Dermis blood vessel endothelial cell (primary cell): ENCODE results near the gene AKAIN1. TPM values are rescaled to one million over a fixed set of nuclear protein-coding genes. Genes with fewer than 3 reads are reported as not detected.

Experiments
- DNase-seq: peaks from one replicate; pipeline ENCODE4 v3.0.0; 2010
- total RNA-seq: library from RNA; depleted of rRNA; stranded (reverse); fragments of >200 nt; gene quantifications from 2 replicates; pipeline ENCODE4 v1.2.3, GENCODE V29; 2014

The AKAIN1 gene
- total RNA-seq, 1 donor from 2014 or later = not detected

DNA sequence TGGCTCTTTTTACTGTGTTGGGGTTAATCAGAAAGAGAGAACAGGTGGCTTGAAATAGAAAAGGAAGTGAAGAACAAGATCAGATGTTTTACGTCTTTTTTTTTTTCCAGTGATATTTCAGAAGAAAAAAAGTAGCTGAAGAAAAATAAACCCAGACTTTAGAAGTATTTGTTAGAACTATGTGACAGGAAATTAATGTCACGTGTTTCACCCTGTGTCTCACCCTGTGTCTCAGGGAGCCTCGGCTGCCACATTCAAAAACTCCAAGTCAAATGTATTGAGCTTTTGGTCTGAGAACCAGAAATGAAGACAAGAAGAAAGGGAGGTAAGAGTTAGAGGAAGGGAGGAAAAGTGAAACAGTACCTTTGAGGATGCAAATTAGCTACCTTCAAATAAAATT is 38.0 kb downstream of the AKAIN1 start:
- DNase-seq = no peak

DNA sequence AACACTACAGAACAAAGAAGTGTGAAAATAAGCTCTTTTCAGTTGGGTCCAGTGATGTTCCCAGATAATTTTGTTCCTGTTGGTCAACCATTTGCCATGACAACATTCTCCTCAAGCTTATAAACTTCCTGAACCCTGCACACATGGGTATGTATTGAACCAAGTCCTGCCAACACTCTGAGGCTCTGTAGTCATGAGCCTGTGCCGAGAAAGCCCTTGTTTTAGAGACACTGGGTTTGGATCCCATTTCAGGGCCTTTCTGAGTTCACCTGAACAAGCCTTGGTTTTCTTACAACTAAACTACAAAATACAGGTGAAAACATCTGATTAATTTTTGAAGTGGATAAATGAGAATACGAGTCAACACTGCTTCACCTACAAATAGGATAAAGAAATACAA is 38.5 kb downstream of the AKAIN1 start:
- DNase-seq = no peak

DNA sequence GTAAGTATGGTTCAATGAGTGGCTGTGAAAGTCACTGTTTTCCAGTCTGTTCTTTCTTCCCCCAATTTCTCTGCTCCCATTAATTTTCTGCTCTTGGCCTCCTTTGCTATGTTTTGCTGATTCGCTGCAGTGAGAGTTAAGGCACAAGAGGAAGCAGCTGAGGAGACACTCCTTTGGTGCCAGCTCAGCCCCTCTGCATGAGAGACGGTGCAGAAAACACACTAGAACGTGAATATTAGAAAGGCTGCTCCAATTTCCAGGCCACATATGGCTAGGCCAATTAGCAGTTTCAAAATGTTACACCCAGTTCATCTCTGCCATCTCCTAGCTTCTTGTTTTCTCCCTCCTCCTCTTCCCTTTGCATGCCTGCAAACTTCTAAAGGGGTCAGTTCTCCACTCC is 38.9 kb downstream of the AKAIN1 start:
- no peak for DNase-seq

DNA sequence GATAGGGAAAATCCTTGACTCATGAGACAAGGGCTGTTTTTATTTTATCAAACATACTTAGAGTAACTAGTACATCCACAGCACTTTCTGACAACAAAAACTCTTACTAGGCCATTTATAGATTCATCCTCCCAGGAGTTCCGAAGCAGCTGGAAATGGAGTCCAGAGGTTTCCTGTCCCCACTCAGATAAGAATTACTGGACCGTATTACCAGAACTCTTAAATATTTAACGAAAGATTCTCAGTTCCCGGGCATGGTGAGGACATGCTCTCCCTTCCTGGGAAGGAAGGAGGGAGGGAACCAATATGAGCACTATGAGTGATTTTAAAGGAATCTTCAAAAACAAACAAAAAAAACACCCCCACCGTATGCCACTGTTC is 41.2 kb downstream of the AKAIN1 start:
- DNase-seq = no peak

DNA sequence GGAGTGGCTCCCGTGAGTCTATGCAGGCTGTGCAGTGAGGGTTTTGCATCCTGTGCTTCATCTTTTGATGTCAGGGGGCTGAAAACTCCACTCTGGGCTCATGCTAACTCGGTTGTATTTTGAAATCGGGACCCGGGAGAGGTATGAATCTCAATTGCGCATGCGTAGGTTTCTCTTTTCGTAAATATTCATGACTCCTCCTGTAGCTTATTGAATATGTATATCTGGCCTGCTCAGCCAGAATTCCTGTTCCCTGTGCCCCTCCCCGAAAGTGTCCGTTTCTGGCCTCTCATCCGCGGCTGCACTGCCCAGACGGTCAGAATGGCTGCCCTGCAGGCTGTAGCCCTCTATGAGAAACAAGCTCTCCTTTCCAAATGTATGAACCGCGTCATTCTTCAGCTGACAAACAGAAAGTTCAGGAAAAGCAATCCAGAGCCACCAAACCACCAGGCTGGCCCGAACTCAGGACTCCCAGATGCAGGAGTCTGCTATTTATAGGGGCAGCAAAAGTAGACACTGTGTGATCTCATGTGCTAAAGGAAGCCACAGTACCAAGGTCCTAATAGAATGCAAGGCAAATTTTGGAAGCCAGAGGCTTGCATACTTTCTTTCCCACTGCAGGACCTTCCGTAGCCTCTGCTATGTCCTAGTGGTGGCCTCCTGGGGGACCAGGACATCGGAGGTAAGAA is 41.7 kb downstream of the AKAIN1 start:
- no peak for DNase-seq

DNA sequence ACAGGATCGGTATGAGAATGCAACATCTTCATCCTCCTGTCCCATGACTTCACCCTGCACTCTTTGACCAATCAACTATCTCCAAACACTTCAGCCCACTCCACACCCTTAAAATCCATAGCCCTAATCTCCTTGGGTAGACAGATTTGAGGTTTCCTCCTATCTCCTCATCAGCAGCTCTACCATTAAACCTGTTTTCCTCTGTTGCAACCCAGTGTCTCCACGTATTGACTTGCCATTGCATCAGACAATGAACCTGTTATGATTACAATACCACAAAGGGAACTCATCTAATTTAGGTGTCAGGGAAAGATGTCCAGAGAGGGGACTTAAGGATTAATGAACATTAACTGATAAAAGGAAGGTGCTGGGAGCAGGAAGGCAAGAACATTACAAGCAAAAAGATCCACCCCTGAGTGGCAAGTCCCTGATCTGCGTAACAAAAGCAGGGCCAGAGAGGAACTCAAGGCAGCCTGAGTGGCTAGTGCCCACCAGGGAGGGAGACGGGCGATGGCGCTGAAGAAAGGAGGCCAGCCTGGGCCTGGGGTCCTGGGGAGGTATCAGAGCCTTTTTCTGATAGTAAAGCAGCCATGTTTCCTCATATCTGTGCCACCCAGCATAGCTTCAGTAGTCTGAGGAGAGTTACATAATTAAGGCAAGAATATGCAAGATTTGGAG is 44.6 kb downstream of the AKAIN1 start:
- no peak for DNase-seq

DNA sequence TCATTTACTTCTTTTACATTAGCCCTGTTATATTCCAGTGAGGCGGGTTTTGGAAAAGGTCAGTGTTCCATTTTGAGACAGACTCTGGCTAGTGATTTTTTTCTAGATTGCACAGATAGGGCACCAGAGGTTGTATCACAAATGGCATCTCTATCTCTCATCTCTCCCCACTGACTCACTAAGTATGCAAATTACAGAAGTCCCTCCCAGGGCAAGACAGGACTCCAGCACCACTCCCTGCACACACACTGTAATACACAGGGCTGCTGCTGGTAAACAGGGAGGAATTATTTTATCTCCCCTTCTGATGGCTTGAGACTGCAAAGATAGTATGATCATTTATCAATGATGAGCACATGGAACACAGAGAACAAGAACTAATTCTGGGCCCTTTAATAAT is 46.2 kb downstream of the AKAIN1 start:
- no peak for DNase-seq

DNA sequence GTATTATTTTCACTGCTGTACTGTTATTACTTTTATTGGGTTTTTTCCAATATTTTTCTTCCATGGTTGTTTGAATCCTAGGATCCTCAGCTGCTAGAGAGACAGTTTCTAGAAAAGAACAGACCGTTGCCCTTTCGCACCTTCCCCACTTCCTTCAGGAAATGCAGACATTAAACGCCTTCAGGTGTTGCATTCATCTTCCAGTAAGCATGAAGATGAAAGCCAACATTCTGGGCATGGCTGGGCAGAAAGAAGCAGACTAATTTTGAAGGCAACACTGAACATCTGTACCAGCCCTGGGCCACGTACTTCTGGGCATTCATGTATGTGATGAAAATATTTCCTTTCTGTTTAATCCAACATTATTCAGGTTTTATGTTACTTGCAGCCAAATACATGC is 51.0 kb downstream of the AKAIN1 start:
- no peak for DNase-seq

DNA sequence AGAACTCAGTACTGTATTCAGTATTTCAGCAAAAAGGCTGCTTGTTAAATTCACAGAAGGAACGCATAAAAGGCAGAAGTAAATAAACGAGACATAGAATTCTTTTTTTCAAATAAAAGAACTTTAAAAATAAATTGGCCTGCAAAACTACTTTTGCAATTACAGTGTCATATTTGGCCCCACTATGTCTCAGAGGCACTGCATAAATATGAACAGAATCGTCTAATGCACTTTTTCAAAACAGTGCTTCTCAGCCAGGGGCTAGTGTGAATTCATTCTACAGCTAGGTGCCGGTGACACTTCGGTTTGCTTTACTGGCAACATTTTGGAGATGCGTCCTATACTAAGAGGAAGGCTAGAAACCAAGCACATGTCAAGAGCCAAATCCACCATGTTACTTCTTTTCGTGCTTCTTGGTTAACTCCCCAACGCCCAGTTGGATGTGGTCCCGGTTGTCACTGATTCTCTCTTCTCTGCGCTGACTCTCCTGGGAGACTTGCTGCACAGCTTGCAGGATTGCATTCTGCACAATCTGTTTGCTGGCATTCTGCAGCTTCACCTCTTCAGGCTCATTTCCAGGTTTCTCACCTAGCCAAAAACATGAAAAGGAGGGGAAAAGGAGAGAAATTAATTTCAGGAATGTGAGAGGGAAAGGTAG is 51.8 kb downstream of the AKAIN1 start:
- no peak for DNase-seq

DNA sequence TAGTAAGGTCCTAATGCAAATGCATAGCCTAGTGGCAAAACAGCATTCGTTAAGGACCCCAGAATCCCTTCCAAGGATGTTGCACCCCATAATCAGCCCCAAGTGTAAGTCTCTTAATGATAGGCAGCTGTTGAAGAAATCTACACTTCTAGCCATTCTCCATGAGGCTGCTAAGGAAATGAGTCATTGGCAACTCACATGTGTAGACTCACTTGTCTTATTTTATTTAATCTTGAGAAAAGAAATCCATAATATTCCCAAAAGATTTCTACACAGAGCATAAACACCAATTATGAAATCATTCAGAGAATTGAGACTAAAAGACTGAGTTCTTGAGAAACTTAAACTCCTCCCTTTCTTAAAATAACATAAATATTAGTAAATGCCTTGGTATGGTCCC is 52.4 kb downstream of the AKAIN1 start:
- no peak for DNase-seq

DNA sequence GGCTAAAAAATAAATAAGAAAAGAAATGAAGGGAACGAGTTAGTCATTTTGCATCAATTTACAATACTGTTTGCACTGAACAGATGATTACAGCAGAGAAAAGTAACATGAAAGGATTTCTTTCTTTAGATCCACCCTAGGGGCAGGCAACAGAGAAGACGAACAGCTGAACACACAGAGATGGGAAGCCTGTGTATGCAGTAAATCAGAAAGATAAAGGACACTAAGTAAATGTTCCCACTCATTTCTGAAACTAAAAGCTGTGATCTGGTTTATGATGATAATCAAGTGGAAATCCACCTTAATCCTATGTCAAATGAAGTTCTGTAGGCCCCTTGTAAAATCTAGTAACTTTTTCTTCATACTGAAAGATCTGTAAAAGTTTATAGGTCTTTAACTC is 54.2 kb downstream of the AKAIN1 start:
- no peak for DNase-seq

DNA sequence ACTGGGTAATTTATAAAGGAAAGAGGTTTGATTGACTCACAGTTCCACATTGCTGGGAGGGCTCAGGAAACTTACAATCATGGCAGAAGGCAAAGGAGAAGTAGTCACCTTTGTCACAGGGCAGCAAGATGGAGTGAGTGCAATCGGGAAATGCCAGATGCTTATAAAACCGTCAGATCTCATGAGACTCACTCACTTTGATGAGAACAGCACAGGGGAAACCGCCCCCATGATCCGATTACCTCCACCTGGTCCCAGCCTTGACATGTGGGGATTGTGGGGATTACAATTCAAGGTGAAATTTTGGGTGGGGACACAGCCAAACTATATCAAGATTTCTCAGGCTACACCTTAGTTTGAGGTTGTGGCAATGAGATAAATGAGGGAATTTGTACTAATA is 54.9 kb downstream of the AKAIN1 start:
- no peak for DNase-seq

DNA sequence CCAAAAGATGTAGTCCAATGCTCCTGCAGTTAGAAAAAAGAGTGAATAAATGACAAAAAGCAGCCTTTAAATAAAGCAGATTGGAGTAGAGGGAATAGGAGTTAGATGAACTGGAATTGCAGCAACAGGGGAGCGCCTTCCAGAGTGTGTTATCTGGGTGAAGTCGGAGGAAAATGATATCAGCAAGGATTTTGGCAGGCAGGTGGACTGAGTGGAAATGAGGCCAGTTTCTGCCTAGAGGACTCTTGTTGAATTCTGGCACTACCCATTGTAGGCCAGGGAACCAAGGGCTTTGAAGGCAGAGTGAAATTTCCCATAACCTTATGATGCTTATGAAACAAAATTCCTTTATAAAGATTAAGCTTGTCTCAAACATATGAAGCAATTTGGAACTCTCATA is 59.8 kb downstream of the AKAIN1 start:
- DNase-seq = no peak

DNA sequence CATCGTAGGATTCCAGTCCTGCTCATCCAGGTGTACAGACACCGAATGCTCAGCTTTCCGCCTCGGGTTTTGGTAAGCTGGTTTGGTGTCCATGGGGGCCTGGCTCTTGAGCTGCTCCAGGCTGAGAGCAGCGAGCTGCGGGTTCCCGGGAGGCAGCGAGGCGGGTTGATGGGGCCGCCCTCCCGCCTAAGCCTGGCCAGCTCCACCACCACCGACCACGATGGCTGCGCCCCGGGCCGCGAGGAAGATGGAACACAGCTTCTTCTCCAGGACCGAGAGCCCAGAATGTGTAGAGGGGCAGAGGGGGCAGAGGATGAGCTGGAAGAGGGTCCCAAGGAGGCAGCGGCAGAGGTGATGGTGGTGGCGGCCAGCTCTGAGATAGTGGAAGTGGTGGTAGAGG is 64.1 kb downstream of the AKAIN1 start:
- DNase-seq = no peak

DNA sequence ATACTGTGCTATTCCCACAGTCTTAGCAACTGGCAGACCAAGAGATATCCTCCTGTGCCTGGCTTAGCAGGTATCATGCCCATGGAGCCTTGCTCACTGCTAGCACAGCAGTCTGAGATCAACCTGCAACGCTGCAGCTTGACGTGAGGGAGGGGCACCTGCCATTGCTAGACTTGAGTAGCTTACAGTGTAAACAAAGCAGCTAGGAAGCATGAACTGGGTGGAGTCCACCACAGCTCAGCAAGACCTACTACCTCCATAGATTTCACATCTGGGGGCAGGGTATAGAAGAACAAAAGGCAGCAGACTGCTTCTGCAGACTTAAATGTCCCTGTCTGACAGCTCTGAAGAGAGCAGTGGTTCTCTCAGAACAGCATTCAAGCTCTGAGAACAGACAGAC is 74.8 kb downstream of the AKAIN1 start:
- no peak for DNase-seq

DNA sequence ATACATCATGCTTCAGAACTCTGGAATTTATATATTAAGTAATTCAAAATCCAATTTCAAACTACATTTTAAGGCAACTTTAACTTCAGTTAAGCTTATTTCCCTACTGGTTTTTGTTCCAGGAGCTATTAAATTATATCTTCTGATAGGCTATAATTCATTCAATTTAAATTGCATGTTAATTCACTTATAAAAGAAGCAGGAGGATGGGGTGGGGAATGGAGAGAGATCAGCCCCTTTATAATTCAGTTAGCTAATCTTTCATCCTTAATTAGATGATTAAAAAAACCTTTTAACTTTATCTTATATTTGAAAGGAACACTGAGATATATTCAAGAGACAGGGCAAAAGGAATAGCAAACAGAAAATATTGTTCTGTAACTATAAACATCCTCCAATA is 86.8 kb downstream of the AKAIN1 start:
- DNase-seq = no peak

DNA sequence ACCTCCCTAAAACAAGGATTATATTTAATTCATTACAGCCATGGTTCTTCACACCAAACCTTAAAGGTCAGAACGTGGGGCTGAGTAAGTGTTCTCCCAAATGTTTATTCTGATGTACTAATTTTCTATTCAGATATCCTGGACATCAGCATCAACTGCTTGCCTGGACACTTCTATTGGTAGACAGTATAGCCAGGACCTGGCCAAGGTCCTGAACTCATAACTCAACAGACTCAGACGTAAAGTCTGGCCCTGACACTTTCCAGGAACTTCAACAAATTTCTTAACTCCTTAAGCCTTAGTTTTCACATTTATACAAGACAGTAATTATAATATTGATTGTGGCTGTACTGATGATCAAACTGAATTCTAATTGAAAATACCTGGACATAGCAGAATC is 89.1 kb downstream of the AKAIN1 start:
- DNase-seq = no peak

DNA sequence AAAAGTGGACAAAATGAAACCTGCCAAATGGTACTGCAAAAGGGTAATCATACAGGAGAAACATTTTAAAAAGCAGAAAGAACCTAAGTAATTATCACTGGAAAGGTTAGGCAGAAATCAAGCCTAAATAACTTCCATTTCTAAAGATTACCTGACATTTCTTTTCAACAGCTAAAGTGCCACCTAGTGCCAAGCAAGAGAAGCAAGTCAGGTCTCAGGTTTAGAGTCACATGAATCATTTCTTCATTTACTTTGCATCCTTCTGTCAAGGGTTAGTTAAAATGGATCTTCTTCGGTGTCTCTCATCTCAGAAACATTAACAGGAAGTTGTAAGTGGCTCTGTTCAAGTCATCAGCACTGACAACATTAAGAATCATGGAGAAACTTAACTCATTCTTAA is 90.3 kb downstream of the AKAIN1 start:
- no peak for DNase-seq

DNA sequence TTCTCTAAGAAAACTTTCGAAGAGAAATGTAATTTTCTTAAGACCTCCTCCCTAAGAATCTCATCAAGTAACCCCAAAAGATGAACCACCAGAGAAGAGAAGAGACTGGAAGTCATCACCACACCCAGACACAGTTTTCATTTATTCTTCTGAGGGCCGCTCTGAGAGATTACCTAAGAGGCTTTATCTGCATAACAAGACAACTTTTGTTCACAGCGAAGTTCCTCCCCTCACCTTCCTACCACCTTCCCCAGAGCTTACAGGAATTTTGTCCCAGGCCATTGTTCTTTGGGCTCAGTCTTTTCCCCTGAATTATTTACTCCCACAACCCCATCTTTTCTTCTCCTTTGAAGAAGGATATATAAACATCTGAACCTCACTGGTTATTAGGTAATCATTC is 92.8 kb downstream of the AKAIN1 start:
- DNase-seq = no peak

DNA sequence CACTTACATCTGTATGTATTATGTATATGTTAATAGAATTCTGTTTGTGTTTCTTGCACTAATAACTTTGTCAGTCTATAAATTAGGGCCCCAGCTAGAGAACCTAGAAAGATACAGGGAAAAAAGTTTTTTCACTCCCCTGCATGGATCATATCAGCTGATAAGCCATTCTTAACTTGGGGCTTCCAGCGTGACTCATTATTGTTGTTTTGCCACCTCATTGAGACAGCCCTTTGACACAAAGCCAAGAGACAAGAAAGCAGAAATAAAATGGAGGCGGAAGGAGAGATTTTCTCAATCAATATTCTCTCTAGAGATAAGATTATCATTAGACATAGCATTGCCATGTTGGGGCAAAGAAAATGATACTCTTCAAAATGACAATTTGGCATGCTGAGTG is 93.4 kb downstream of the AKAIN1 start:
- DNase-seq = no peak

DNA sequence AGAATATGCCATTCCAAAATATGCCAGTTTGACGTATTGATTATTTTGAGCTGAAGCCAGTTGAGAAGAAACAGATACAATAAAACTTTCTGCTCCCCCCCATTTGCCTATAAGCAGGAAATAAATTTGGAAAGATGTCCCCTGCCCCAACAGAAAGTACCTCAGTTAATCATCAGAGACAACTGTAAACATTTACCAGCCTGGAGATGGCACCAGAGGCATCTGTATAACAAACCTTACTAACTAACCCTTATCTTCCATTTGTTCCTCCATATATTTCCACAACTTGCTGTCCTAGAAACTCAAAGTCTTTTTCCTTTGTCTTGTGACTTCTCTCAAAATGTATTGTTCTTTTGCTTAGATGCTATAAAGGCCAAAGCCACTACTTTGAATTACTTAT is 93.8 kb downstream of the AKAIN1 start:
- DNase-seq = no peak

DNA sequence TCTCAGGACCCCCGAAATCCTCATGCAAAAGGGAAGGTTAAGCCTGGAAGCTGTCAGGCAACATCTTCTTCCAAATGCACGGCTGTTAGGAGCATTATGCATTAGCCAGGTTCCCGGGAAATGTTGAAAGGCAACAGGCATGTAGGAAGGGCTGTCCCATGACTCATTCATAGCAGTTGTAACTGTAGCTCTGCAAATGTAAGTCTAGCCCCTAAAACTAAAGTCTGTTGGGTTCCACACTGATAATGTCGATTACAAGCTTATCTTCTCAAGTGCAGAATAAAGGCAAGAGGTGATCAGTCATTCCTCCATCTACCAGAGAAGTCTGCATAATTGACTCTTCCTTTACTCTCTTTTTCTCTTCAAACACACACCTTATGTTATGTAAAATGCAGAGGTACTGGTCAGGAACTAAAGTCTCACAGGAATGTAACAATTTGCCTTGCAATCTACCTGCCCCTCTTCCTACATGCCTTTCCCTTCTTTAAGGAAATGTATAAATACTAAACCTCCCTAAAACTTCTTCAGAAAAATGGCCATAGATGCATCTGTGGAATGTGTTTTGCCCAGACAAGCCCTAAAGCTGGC is 99.8 kb downstream of the AKAIN1 start:
- DNase-seq = no peak

DNA sequence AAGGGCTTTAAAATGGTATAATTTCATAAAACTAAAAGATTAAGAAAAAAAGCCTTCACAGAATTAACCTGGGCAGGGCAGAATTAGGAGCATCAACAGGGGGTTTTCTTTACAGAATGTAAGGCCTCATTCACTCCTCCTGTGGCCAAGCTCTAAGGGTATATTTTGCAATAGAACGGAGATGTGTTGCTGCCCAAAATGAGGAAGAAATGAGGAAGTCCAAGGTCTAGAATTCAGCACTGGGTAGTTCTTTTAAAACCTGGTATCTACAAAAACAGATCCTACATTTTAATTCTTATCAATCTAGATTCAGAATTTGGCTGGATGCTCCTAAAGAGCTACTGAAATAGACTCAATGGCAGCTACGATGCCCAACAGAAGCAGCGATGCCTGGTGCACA is 101.8 kb downstream of the AKAIN1 start:
- DNase-seq = no peak

DNA sequence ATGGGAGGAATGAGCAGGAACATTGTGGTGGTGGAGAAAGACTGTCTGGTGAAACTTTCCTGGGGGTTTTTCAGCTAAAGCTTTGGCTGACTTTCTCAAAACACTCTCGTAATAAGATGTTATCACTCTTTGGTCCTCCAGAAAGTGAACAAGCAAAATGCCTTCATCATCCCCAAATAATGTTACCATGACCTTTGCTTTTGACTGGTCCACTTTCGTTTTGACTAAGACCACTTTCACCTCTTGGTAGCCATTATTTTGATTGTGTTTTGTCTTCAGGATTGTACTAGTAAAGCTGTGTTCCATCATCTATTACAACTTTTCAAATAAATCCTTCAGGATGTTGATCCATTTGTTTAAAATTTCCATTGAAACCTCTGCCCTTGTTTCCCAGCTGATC is 103.2 kb downstream of the AKAIN1 start:
- no peak for DNase-seq
